GM18858 (cell line): ENCODE data around the gene UBQLN1.
"Not testable (repeated sequence)": the region's sequence is repeated elsewhere in the genome, so short reads cannot be mapped to it uniquely, and the experiment has no call there.

Source experiments
- ATAC-seq: cut with Tn5 transposase; IDR thresholded peaks from one replicate; pipeline ENCODE4 v1.9.1; 2021; ENCODE audit not compliant: unreplicated experiment

Gene UBQLN1

GRCh38 chr9:83707768-83708514 lies at the start of gene UBQLN1:
TSS of gene UBQLN1 (minus strand) at chr9:83707958. CDS start at chr9:83707679, 279 bp downstream.
- peak; percentile 49 for ATAC-seq

DNA sequence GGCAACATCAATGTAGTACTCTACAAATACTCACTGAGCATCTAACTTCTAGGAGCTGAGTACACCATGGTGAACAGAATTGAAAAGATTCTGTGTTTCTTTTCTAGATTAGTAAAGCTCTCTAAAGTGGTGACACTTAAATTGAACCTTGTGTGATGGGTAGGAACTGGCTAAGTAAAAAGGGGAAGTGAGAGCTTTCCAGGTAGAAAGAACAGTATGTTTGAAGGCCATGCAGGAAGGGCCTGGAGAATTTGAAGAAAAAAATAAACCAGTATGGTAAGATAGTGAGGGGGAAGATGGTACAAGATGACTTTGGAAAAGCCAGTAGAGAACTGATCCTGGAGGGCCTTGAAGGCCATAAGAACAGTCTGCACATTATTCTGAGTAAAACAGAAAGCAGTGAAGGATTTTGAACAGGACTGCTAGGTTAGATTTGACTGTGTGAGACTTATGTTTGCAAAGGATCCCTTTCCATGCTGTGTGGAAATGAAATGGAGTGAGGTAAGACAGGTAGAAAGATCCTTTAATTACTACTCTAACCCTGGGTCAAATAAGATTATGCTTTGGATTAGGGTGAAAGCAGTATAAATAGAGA lies 46.7 kb upstream of the UBQLN1 start:
- ATAC-seq: peak; percentile 91

GRCh38 chr9:83749706-83750105 lies 41.9 kb upstream of the UBQLN1 start:
- ATAC-seq: no peak

- no peak for ATAC-seq
These were observed 36.4 kb upstream of the UBQLN1 start for GRCh38 chr9:83744206-83744605.

GRCh38 chr9:83733739-83734138 lies 26.0 kb upstream of the UBQLN1 start:
- ATAC-seq: no peak

DNA sequence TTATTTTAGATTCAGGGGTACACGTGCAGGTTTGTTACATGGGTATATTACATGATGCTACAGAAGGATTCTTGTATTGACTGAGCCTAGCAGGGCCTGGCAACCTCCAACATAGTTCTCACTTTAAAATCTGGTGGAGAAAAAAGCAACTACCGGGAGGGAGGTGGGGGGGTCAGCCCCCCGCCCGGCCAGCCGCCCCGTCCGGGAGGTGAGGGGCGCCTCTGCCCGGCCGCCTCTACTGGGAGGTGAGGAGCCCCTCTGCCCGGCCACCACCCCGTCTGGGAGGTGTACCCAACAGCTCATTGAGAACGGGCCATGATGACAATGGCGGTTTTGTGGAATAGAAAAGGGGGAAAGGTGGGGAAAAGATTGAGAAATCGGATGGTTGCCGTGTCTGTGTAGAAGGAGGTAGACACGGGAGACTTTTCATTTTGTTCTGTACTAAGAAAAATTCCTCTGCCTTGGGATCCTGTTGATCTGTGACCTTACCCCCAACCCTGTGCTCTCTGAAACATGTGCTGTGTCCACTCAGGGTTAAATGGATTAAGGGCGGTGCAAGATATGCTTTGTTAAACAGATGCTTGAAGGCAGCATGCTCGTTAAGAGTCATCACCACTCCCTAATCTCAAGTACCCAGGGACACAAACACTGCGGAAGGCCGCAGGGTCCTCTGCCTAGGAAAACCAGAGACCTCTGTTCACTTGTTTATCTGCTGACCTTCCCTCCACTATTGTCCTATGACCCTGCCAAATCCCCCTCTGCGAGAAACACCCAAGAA lies 21.0 kb upstream of the UBQLN1 start:
- ATAC-seq: not testable (repeated sequence)

GRCh38 chr9:83724436-83724835 lies 16.7 kb upstream of the UBQLN1 start:
- ATAC-seq: no peak

GRCh38 chr9:83722726-83723495 lies 15.2 kb upstream of the UBQLN1 start:
- no peak for ATAC-seq

DNA sequence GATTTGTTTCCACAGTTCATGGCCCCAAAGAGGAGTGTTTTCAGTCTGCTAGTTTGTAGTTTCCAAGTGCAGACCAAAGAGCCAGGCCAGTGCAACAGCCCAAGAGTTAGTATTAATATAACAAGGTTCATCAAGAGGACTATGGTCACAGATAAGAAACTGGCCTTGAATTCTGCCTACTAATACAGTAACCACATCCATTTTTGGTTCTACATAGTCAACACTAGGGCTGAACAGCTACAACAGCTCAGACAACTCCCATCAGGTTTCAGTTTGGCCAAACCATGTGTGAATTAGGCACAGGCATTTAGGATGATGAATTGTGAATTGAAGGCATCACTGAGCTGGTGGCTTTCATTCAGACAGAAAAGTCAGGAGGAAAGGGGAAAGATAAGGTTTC lies 13.8 kb upstream of the UBQLN1 start:
- ATAC-seq: no peak

GRCh38 chr9:83715794-83716193 lies 8.0 kb upstream of the UBQLN1 start:
- no peak for ATAC-seq

DNA sequence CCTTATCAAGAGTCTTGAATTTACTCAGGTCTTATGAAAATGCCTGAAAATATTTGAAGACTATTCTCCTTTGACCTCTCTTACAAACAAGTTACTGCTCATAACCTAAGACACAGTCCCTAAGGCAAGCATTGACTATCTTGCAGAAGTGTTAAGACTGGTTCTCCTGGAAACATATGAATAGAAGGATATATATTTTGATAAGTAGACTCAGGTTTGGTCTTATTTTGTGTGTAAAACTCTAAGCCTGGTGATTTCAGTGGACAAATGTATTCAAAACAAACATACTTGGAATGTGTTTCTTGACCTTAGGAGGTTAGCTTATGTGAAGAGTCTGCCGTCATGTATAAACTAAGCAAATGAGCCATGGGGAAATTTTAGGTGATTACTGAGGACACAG lies 7.5 kb upstream of the UBQLN1 start:
- no peak for ATAC-seq

GRCh38 chr9:83714329-83714728 lies 6.6 kb upstream of the UBQLN1 start:
- no peak for ATAC-seq

DNA sequence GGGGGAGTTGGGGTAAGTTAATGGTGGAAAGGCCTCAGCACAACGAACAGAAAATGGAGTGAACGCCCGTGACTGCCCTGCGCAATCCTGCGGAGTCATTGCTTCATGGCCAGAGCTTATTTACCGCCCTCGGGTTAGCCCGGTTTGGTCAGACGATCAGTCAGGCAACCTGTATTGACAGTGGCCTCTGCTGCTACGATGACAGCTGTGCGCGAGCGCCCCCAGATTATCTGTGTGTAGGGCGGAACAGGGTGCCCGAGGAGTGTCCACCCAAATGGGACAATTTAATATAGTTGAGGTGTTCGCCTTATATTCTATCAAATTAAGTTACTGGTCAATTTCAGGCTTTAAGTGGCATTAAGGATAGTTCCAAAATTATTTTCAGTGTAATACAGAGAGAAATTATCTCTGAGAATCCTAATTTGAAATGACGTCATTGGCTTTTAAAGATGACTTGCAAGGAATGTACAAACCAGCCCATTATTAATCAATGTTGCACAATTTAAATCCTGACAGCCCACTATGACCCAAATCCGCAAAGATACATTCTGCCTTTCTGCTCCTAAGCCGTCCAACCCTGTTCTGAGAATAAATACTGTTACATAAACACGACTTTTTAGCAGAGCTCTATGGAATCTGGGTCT lies 879 bp upstream of the UBQLN1 start:
- peak; percentile 42 for ATAC-seq

- peak; percentile 36 for ATAC-seq
These were observed 315 bp downstream of the UBQLN1 start for GRCh38 chr9:83707518-83707767.

- ATAC-seq: peak; percentile 0
These were observed 861 bp downstream of the UBQLN1 start for GRCh38 chr9:83706676-83707517.

- ATAC-seq: not testable (repeated sequence)
These were observed 2.5 kb downstream of the UBQLN1 start for GRCh38 chr9:83705219-83705651.

DNA sequence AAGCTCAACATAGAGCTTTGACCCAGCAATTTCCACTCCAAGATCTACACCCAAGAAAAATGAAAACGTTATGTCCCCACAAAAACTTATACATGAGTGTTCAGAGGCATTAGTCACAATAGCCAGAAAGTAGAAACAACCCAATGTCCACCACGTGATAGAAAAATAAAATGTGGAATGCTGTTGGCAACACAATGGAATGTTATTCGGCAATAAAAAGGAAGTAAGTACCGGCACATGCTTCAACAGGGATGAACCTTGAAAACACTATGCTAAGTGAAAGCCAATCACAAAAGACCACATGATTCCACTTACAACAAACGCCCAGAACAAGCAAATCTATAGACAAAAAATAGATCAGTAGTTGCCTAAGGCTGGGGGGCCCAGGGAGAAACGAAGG lies 6.0 kb downstream of the UBQLN1 start:
- ATAC-seq: no peak

GRCh38 chr9:83701286-83701685 lies 6.5 kb downstream of the UBQLN1 start:
- ATAC-seq: no peak

GRCh38 chr9:83699615-83700014 lies 8.1 kb downstream of the UBQLN1 start:
- no peak for ATAC-seq

DNA sequence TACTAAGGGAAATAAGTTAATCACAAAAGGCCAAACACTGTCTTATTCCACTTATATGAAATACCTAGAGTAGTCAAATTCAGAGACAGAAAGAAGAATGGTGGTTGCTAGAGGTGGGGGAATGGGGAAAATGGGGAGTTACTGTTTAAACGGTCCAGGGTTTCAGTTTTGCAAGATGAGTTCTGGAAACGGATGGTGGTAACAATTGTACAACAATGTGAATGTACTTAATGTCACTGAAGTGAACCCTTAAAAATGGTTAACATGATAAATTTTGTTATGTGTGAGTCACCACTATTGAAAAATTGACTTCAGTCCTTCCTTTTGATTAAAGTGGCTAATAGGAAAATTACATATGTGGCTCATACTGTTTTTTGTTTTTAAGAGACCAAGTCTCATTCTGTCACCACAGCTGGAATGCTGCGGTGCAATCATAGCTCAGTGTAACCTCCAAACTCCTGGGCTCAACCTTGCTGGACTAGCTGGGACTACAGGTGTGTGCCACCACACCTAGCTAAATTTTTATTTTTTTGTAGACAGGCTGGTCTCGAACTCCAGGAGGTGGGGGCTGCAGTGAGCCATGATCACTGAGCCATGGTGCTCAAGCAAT lies 8.7 kb downstream of the UBQLN1 start:
- ATAC-seq: no peak
